PC-3 (cell line): Measurements from ENCODE around the gene FLNC. TPM values are rescaled to one million over a fixed set of nuclear protein-coding genes. Genes with fewer than 3 reads are reported as not detected.

Experiments used
- ATAC-seq: fragments of 200-7000 bp; cut with Tn5 transposase; 2 replicates; pipeline ENCODE4 v1.9.1; 2020; ENCODE audit warnings: mild to moderate bottlenecking, moderate library complexity
- BruUV-seq: library from RNA; stranded (reverse); fragments of 400-500 nt; replicated peaks from 2 replicates; lab custom pipeline; 2021; lab: Mats Ljungman, UMichigan
- CTCF ChIA-PET: fragments of 300-600 bp; sonication (Branson Sonifier 250); formaldehyde crosslinking; loops from one replicate; lab custom pipeline; 2022; ENCODE audit warnings: antibody characterized with exemption; lab: Charles Lee
- POLR2A ChIA-PET: fragments of 300-600 bp; sonication (Branson Sonifier 250); formaldehyde crosslinking; loops from one replicate; lab custom pipeline; 2022; ENCODE audit warnings: antibody characterized with exemption; ENCODE audit not compliant: unreplicated experiment; lab: Charles Lee
- DNase-seq: peaks from one replicate; pipeline ENCODE4 v3.0.0-alpha.2; 2015
- H2AFZ ChIP-seq: fragments of 300-600 bp; sonication (generic); 2 replicates; pipeline ENCODE4 v1.6.0; 2016; ENCODE audit warnings: antibody characterized with exemption, low read length
- H3F3A ChIP-seq: fragments of 300-600 bp; sonication (generic); one replicate; pipeline ENCODE4 v1.6.0; 2017; ENCODE audit warnings: antibody characterized with exemption, low read length, control low read depth, mild to moderate bottlenecking; ENCODE audit not compliant: unreplicated experiment
- H3K27ac ChIP-seq: fragments of 300-600 bp; sonication (generic); 2 replicates; pipeline ENCODE4 v1.5.1; 2016; ENCODE audit warnings: mild to moderate bottlenecking, low read length
- H3K27me3 ChIP-seq: fragments of 300-600 bp; sonication (generic); 2 replicates; pipeline ENCODE4 v1.6.1; 2016; ENCODE audit warnings: low read length, mixed read lengths
- H3K36me3 ChIP-seq: fragments of 300-600 bp; sonication (generic); 2 replicates; pipeline ENCODE4 v1.6.1; 2016; ENCODE audit warnings: low read depth, mixed run types, low read length, mixed read lengths
- H3K4me1 ChIP-seq: fragments of 300-600 bp; sonication (generic); 2 replicates; pipeline ENCODE4 v1.5.1; 2016; ENCODE audit warnings: low read length; ENCODE audit not compliant: insufficient read depth
- H3K4me2 ChIP-seq: fragments of 300-600 bp; sonication (generic); 2 replicates; pipeline ENCODE4 v1.6.0; 2016; ENCODE audit warnings: low read length
- H3K4me3 ChIP-seq: fragments of 300-600 bp; sonication (generic); 2 replicates; pipeline ENCODE4 v1.5.1; 2016; ENCODE audit warnings: mild to moderate bottlenecking, low read length, mixed read lengths
- H3K79me2 ChIP-seq: fragments of 300-600 bp; sonication (generic); 2 replicates; pipeline ENCODE4 v1.6.1; 2017; ENCODE audit warnings: low read length, mixed read lengths
- H3K9ac ChIP-seq: fragments of 300-600 bp; sonication (generic); 2 replicates; pipeline ENCODE4 v1.6.0; 2016; ENCODE audit warnings: mild to moderate bottlenecking, low read length
- H3K9me2 ChIP-seq: fragments of 300-600 bp; sonication (generic); replicated peaks from 2 replicates; pipeline ENCODE4 v1.6.1; 2016; ENCODE audit warnings: mixed run types, low read length, mixed read lengths
- H3K9me3 ChIP-seq: fragments of 300-600 bp; sonication (generic); 2 replicates; pipeline ENCODE4 v1.6.1; 2016; ENCODE audit warnings: low read length, mixed read lengths
- H4K20me1 ChIP-seq: fragments of 300-600 bp; sonication (generic); 2 replicates; pipeline ENCODE4 v1.6.1; 2016; ENCODE audit warnings: low read length, mixed read lengths
- CTCF ChIP-seq: fragments of 300-600 bp; sonication (generic); conservative IDR thresholded peaks from 2 replicates; pipeline ENCODE4 v1.5.1; 2017; ENCODE audit warnings: antibody characterized with exemption, low read depth, mild to moderate bottlenecking, low read length
- EZH2 ChIP-seq: fragments of 300-600 bp; sonication (generic); IDR thresholded peaks from one replicate; pipeline ENCODE4 v1.6.1; 2017; ENCODE audit warnings: antibody characterized with exemption, mild to moderate bottlenecking, low read length; ENCODE audit not compliant: unreplicated experiment
- EZH2phosphoT487 ChIP-seq: fragments of 300-600 bp; sonication (generic); IDR thresholded peaks from 2 replicates; pipeline ENCODE4 v1.6.1; 2018; ENCODE audit warnings: mild to moderate bottlenecking, antibody characterized with exemption, low read length, borderline replicate concordance
- intact Hi-C: fragments of 100-400 bp; cut with micrococcal nuclease; formaldehyde crosslinking; loops from 2 replicates; pipeline ENCODE4 v1.9.0; 2023
- total RNA-seq: library from RNA; depleted of rRNA; stranded (reverse); fragments of >200 nt; gene quantifications from 2 replicates; pipeline ENCODE4 v1.2.3, GENCODE V29; 2014

The FLNC gene
- total RNA-seq, 1 experiment from 2014 or later, result 88.7 TPM

- no peaks in the 10 kb centered on the region for H3K27me3 ChIP-seq
- no peak overlapping the region for H3K27ac ChIP-seq
- intact Hi-C loops, result no loop called here
- H3K9me2 ChIP-seq, result no peaks in the 10 kb centered on the region
- TF ChIP-seq EZH2phosphoT487, result no peak
- TF ChIP-seq CTCF, result no peak
- TF ChIP-seq EZH2, result no peak
- no peak overlapping the region for H3K4me2 ChIP-seq
- ATAC-seq, result no peak
- H3F3A ChIP-seq, result no peaks in the 10 kb centered on the region
- H3K4me3 ChIP-seq, result no peak overlapping the region
- no peaks in the 10 kb centered on the region for H3K79me2 ChIP-seq
- CTCF ChIA-PET, result no interaction called here
- H3K9ac ChIP-seq, result no peak overlapping the region
- no peaks in the 10 kb centered on the region for H3K36me3 ChIP-seq
- POLR2A ChIA-PET, result interaction anchor here (0.7 kb wide), 1 partner anchor 8 kb away, joined by 6 read pairs; no protein-coding TSS in a partner anchor
- DNase-seq, result no peak
- H4K20me1 ChIP-seq, result no peaks in the 10 kb centered on the region
- H3K4me1 ChIP-seq, result no peaks in the 10 kb centered on the region
- no peaks in the 10 kb centered on the region for H3K9me3 ChIP-seq
- no peak overlapping the region for H2AFZ ChIP-seq
- no TSS peak for BruUV-seq
Measured at GRCh38 chr7:128818694-128819093, 11.5 kb upstream of the FLNC start.

- Histone ChIP-seq H3K9ac (no peak overlapping the region), H3K9me2 (no peaks in the 10 kb centered on the region), H3K9me3 (no peaks in the 10 kb centered on the region), H3K27ac (no peak overlapping the region), H3K4me1 (peaks cover 4% of the 10 kb centered on the region), H3K27me3 (no peaks in the 10 kb centered on the region), H3K4me3 (no peak overlapping the region), H3K36me3 (no peaks in the 10 kb centered on the region), H3K4me2 (no peak overlapping the region), H3F3A (no peaks in the 10 kb centered on the region), H3K79me2 (no peaks in the 10 kb centered on the region), H4K20me1 (no peaks in the 10 kb centered on the region), H2AFZ (no peak overlapping the region)
- ATAC-seq, result no peak
- intact Hi-C loops, result no loop called here
- DNase-seq, result no peak
- BruUV-seq, result no TSS peak
- ChIA-PET CTCF (no interaction called here), POLR2A (no interaction called here)
- no peak for TF ChIP-seq EZH2phosphoT487
- TF ChIP-seq CTCF, result no peak
- TF ChIP-seq EZH2, result no peak
Measured at GRCh38 chr7:128821724-128822123, 8.5 kb upstream of the FLNC start.

GRCh38 chr7:128826512-128826911, 3.7 kb upstream of the FLNC start:
- H3K4me2 ChIP-seq, result peak overlapping the region; percentile 58
- H3K9ac ChIP-seq, result no peak overlapping the region
- no peaks in the 10 kb centered on the region for H3F3A ChIP-seq
- H3K27me3 ChIP-seq, result no peaks in the 10 kb centered on the region
- H3K79me2 ChIP-seq, result peaks cover 13% of the 10 kb centered on the region
- no peak for DNase-seq
- POLR2A ChIA-PET, result interaction anchor here (0.6 kb wide), 1 partner anchor 8 kb away, joined by 6 read pairs; no protein-coding TSS in a partner anchor
- H3K9me2 ChIP-seq, result no peaks in the 10 kb centered on the region
- H3K4me3 ChIP-seq, result no peak overlapping the region
- no peak overlapping the region for H2AFZ ChIP-seq
- no peaks in the 10 kb centered on the region for H3K36me3 ChIP-seq
- CTCF ChIA-PET, result interaction anchor here (1.0 kb wide), 1 partner anchor 15 kb away, joined by 5 read pairs; no protein-coding TSS in a partner anchor
- intact Hi-C loops, result no loop called here
- no peaks in the 10 kb centered on the region for H3K9me3 ChIP-seq
- no peak for TF ChIP-seq EZH2phosphoT487
- no peak for TF ChIP-seq CTCF
- no peak for TF ChIP-seq EZH2
- no peaks in the 10 kb centered on the region for H4K20me1 ChIP-seq
- peak overlapping the region; percentile 85 for H3K27ac ChIP-seq
- H3K4me1 ChIP-seq, result peaks cover 39% of the 10 kb centered on the region
- no peak for ATAC-seq
- no TSS peak for BruUV-seq
